ENCODE data around the gene KRTAP2-1.

DNA sequence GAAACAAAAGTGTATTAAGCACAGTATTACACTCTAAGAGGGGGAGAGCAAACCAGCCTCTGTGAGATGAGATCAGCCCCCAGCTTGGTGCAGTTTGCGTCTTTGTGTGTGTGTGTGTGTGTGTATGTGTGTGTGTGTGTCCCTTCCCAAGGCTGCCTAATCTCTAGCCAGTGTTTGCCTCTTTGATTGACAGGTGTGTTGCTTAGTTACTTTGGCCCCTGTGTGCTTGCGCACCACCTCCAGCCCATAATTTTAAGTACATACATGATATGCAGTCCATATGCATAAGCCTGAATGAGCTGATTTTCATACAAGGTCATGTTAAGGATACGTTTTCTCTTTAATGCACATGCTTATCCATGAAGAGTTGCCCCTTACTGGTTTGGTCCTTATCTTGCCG is 45.3 kb downstream of the KRTAP2-1 start:
- TF ChIP-seq, protein P1, sequence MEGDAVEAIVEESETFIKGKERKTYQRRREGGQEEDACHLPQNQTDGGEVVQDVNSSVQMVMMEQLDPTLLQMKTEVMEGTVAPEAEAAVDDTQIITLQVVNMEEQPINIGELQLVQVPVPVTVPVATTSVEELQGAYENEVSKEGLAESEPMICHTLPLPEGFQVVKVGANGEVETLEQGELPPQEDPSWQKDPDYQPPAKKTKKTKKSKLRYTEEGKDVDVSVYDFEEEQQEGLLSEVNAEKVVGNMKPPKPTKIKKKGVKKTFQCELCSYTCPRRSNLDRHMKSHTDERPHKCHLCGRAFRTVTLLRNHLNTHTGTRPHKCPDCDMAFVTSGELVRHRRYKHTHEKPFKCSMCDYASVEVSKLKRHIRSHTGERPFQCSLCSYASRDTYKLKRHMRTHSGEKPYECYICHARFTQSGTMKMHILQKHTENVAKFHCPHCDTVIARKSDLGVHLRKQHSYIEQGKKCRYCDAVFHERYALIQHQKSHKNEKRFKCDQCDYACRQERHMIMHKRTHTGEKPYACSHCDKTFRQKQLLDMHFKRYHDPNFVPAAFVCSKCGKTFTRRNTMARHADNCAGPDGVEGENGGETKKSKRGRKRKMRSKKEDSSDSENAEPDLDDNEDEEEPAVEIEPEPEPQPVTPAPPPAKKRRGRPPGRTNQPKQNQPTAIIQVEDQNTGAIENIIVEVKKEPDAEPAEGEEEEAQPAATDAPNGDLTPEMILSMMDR (IDR thresholded peaks at IDR 0.05), result no peak
- TF ChIP-seq POLR2A (IDR thresholded peaks at IDR 0.05) (no peak), POLR2AphosphoS5 (IDR thresholded peaks at IDR 0.05) (no peak), EP300 (IDR thresholded peaks at IDR 0.05) (no peak)

Data from gastroesophageal sphincter (tissue), 3 donors.